GM18868 (cell line): ENCODE data around the gene OSMR.

ENCODE experiments used
- ATAC-seq: cut with Tn5 transposase; IDR thresholded peaks from one replicate; pipeline ENCODE4 v1.9.1; 2021; ENCODE audit warnings: mild to moderate bottlenecking, moderate library complexity; ENCODE audit not compliant: unreplicated experiment

Gene OSMR

DNA sequence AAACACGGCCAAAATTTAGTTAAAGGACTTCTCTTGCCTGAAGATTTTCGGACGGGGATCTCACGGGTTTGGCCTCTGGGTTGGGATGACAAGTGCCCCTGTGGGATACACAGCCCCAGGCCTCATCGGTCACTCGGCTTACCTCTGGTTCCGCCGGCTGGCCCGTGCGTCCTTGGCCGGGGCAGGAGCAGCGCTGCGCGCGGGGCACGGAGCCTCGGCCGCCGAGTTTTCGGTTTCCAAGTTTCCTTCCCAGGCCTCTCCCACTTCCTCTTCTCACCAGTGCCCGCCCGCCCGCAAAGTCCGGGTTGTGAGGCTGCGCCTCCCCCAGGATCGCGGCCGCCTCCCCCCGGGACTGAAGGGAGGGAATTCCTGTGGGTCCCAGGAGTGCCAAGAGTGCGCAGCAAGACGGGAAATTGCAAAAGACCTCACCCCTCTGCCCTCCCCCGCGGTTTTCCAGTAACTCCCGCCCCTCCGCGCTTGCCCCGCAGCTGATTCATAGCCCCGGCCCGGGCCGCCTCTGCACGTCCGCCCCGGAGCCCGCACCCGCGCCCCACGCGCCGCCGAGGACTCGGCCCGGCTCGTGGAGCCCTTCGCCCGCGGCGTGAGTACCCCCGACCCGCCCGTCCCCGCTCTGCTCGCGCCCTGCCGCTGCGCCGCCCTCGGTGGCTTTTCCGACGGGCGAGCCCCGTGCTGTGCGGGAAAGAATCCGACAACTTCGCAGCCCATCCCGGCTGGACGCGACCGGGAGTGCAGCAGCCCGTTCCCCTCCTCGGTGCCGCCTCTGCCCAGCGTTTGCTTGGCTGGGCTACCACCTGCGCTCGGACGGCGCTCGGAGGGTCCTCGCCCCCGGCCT lies at the start of gene OSMR:
Gene OSMR, plus strand, starts transcription at position 487 of the 853 bp plus-strand sequence. CDS start 23,033 bp downstream, outside the sequence.
- ATAC-seq = no peak

DNA sequence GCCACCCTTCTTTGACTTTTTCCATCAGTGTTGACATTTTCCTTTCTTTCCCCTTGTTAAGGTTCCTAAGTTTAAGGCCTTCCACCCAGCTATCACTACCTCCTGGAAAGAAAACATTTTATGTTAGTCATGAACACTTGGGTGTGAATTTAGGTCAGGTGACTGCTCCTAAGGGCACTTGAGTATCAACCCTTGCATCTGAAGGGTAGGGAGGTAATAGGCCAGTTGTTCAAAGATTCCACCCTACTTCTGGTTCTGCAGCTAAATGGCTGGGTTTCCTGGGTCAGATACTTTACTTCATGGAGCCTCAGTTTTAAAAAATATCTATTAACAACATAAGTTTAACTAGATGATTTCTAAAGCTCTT lies 49.1 kb upstream of the OSMR start:
- ATAC-seq = no peak

DNA sequence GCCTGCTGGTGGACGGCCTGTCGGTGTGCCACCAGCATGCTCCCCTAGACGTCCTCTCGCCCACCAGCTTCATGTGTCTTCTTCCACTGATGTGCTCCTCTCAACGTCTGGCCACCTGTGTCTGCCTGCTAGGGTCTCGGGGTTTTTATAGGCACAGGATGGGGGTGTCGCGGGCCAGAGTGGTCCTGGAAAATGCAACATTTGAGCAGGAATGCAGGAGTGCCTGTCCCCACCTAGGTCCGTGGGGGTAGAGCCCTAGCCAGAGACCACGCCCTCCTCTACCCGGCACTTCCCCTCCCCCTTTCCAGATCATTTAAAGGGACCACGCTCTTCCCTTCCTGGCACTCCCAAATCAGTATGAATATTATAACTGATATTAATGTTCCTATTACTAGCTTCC lies 48.0 kb upstream of the OSMR start:
- no peak for ATAC-seq

DNA sequence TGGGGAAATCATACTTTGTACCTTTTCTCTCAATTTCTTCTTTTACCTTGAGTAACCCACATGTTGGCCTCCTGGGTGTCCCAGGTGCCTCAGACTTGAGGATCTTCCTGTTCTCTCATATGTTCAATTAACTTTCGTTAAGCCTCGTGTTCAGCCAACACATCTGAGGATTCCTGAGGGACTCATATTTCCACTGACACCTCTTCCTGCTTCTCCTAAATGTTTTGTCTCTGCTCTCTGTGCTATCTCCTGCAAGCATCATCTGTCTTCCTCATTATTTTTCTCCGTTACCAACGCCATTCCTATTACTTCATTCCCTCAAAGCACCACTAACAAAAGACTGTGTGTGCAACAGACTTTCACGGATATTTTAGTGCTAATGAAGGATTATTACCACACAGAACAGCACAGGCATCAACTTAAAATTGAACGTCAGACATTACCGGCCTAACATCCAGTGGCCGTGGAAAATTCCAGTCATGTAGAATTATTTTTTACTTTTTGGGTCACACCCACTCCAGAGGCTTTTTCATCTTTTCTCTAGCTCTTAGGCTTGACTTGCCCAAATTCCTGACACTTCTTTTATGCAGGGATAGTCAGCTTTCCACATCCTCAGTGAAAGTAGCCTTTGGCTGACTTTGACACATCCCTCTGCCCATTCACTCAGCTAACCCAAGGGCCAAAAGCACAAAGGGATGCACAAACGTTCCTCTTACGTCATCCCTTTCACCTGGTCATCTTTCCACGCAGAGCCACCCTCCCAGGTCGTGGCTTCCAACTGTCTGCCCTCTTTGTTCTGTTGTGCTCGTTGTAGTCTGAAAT lies 46.0 kb upstream of the OSMR start:
- ATAC-seq = no peak

DNA sequence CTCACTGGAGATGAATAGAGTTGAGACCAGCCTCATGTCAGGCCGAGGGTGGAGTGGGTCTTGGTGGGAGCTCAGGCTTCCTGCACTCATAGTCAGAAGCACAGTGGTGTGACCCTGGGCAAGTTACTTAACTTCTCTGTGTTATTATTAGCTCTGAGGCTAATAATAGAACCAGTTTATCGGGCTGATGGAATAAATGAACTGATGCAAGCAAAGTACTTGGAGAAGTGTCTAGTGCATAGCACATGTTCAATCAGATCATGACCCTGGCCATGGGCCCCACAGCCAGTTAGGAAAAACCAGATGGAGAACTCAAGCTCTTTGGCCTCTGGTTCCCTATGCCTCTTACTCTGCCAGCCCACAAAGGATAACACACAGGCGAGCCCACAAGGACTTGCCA lies 45.3 kb upstream of the OSMR start:
- no peak for ATAC-seq

DNA sequence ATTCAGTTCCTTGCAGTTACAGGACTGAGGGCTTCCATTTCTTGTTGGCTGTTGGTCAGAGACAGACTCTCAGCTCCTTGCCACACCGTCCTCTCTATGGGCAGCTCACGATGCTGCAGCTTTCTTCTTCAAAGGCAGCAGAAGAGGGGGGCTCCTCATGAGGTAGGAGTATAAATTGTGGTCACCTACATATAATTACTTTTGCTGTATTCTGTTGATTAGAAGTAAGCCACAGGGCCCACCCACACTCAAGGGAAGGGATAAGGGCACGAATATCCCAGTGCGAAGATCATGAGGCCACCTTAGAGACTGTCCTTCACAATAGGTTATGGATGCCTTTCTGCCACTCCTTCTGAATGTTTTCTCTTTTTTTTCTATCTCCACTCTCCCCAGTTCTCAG lies 43.7 kb upstream of the OSMR start:
- ATAC-seq = no peak

DNA sequence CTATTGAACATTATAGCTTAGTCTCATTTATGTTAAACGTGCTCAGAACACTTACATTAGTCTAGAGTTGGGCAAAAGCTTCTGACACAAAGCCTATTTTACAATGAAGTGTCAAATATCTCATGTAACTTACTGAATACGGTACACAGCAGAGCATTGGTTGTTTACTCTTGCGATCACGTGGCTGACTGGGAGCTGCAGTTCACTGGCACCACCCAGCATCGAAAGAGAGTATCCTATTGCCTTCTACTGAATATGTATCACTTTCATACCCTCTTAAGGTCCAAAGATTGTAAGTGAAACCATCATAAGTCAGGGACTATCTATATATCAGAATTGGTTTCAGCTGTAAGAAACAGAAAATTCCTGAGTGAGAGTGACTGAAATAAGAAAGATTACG lies 42.6 kb upstream of the OSMR start:
- no peak for ATAC-seq

DNA sequence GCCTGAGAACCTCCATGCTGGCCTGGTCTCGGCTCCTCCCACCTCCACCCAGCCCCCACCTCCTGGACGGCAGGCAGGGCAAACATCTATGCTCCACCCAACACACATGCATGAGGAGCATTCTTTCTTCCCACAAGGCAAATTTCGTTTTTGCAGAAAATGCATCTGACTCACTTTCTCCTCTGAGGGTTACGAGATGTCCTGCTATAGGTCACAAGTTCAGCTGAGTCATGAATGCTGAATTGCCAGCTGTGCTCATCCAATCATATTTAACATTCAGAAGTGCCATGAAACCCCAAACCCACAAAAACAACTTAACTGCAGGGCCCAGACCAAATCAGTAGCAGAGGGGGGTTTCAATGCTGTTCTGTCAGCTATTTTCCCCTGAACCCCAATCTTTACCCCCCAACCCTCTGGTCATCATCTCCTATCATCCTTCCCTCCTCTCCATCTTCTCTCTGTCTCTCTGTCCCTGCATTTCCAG lies 39.0 kb upstream of the OSMR start:
- ATAC-seq = no peak

DNA sequence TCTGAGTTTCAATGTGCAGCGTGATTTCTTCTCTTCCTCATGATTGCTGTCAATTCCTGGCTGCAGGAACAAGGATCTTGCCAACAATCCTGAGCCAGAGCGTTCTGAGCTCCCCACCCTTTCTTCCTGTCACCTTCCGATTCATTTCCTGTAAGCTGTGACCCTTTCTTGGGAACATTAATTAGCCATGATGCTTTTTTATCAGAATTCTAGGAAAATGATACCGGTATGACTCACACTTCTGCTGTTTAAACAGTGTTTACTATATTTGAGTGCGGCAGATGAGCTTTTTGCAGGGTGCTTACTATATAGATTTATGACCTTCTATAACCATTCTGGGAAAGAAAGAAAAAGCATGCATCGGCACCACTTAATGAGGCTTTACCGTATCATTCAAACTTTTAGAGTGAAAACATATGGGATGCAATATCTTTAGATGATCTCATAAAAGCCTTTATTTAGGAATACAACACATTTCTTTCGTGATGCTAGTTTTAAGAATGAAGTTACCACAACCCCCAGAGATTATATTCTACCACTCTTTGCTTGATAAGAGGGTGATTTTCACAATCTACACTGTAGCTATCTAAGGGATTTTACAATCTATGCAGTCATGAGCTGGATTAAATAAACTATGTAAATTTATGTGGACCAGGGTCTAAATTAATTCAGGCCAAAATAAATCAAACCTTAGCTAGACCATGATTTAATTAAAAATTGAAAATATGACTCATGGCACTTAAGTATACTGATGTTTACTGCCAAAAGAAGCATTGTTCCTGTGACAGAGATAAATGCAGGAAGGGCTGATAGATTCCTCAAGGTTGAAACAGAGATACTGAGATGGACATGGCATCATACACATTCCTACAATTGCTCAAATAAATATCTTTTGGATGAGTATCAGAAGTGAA lies 38.0 kb upstream of the OSMR start:
- no peak for ATAC-seq

DNA sequence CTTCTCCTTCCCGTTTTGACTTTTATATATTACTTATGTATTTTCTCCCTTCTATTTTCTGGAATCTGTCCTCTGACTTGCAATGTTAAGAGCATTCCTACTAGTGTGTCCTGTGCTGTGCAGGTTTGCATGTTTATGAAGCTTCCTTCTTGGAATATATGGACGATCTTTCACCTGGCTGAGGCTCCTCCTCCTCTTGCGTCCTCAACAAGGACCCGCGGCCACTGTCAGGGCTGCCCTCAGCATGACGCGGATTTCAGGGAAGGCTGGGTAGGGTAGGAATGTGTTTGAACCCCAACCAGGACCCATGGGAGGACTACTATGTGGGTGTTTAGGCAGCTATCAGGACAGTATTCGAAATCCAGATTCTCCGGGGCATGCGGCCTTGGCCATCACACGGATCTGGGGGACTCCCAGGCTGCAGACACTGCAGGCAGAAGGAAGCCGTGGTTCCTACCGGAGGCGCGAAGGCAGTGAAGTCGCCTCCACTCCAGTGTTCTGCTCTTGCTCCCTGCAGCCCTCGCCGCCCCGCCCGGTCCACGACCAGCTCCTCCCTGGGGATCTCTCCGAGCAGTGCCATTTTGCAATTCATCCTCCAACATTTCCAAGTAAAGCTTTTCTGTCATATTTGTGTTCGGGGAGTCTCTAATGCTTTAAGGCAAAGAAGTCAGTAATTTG lies 37.0 kb upstream of the OSMR start:
- ATAC-seq = no peak

DNA sequence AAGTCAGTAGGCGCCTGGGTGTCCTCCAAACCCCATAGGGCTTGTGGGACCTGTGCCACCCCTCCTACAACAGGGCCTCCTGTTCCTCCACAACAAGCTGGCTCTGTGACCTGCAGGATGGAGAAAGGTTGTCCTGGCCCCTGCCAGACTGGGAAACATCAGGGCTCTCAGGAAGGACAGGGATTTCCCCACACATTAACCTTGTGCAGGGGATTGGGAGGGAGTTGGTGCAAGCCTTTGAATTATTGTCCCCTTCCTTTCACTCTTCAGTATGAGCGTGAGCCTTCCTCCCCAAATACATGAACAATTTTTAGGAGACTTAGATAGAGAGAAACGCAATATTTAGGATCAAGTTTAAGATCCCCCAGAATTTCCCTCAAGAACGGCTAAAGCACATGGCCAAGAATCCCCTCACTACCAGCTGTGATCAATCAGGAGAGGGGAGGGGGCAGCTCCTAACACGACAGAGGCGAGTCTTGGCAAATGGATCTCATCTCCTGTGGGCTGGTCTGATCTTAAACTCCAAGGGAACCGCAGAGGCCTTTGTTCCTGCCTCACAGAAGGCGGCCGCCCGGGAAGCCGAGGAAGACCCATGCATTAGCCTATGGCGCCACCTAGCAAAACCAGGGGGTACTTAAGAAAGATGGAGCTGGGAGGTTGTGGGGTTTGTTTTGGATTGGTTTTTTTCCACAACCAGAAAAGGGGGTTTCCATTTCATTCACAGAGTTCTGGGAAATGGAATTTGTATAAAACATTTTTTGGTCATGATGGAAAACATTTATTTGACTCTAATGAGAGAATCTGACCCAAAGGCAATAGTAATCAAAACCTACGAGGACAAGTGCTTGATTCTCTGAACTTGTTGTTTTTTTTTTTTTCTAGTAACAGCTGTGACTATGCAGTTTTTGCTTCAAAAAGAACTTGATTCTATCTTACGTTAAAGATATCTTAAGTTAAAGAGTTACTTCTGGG lies 36.1 kb upstream of the OSMR start:
- ATAC-seq = peak; percentile 78

DNA sequence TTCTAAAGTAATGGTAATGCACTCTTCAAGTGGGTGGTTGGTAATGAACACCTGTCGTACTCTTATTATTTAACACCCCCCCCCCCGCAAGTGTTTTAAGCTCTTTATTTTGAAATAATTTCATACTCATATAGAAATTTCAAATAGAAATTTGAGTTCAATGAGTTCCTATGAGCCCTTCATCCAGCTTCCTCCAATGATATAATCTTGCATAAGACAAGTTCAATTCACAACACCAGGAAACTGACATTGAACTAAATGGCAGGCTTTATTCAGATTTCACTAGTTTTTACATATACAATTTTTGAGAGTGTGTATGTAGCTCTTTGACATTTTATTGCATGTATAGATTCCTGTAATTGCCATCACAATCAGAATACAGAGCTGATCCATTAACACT lies 30.9 kb upstream of the OSMR start:
- no peak for ATAC-seq

DNA sequence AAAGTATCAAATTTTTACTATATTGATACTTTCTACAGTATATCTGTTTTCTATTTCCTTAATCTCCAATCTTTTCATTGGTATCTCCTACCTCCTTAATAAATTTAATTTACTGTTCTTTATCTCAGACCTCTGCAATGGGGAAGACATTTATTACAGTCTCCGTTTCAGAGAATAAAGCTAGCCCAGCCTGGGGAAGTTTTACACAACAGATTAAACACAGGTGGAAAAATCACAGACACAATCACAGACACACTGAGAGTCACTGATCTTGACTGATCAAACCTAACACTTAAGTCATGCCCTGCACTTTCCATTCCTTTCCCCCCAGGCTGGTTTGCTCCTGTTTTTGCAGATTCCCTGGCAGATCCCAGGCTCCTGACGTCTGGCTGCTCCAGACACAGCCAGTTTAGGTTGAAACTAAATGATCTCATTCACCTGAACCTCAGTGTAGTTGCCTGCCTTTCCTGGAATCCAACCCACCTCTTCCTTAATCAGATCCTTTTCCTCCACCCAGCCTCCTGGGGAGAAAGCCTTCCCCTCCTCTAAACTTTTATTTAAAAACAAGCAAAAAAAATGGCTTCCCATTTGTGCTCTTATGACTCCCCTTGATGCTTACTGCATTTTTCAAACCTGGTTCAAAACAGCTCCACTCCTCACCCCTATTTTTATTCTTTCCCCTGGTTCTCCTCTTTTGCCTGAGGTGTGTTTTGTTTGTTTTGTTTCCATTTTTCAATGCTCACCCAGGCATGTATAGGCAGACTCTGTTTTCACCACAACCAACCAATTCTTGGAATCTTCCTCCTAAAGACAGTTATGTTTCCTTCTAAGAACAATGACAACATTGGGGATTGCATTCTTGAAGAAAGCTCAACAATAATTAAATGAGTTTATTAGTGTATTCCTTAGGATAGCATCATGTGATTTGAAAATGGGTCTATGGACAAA lies 29.5 kb upstream of the OSMR start:
- no peak for ATAC-seq

DNA sequence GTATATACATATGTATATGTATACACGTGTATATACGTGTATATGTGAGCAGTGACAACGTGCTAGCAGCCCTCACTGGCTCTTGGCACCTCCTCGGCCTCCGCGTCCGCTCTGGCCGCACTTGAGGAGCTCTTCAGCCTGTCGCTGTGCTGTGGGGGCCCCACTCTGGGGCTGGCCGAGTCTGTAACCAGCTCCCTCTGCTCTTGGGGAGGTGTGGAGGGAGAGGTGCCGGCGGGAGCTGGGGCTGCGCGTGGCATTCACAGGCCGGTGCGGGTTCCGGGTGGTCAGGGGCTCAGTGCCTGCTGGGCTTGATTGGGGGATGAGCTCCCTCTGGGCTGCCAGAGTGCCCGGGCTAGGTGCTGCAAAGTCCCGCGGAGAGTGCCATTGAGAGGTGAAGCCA lies 24.1 kb upstream of the OSMR start:
- no peak for ATAC-seq

DNA sequence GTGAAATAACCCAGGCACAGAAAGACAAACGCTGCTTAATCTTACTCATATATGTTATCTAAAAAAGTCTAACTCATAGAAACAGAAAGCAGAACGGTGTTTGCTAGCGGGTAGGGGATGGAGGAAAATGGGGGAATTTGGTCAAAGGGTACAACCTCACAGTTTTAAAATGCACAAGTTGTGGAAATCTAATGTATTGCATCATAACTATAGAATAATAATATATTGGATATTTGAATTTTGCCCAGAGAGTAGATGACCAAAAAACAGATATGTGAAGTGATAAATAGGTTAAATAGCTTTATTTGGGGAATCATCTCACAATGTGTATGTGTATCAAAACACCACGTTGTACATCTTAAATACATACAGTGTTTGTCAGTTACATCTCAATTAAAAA lies 22.3 kb upstream of the OSMR start:
- ATAC-seq = no peak

DNA sequence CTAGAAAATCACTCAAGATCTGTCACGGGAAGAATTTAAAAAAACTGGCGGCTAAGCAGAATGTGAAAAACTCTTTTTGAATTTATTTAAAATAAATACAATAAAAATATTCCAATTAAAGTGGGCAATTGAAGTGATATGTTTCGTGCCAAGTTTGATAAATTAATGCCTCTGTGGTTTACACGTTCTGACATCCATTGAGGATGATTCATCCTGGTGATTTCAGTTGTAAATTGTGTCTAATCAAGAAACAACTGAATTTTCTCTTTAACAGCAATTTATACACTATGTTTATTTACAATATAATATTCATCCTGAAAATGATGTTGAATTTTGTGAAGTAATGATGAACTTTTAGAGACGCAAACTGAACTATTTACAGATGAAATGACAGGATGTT lies 21.0 kb upstream of the OSMR start:
- no peak for ATAC-seq

DNA sequence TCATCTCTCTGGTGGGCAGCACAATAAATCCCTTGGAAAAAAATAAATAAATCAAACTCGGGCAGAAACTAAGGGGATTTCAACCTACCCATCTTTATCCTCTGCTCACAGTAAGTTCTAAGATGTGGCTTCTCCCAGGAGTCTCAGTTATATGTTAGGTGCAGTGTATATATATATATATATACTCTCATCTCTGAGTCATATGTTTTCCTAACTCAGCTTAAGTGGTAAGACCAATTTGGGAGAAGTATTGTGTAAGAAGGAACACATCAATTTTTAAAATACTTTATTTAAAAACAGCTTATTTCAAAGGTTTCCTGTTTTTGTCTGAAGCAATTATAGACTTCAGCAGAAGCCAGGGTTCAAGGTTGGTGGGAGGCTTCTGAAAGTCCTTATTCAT lies 20.3 kb upstream of the OSMR start:
- no peak for ATAC-seq

DNA sequence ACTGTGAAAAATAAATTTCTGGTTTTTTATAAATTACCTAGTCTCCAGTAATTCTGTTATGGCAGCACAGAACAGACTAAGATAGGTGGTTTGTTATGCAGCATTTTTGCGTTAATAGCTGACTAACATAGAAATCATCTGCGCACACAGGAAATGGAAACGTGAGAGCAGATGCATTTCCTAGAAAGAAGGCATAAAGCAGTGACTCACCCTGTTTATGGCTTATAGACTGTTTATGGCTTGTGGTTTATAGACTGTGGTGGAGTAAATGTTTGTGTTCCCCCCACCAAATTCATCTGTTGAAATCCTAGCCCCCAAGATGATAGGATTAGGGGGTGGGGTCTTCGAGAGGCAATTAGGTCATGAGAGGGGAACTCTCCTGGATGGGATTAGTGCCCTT lies 18.3 kb upstream of the OSMR start:
- ATAC-seq = no peak
